ENCODE results near the gene TIMM10. TPM values are rescaled to one million over a fixed set of nuclear protein-coding genes. Genes with fewer than 3 reads are reported as not detected.

Gene TIMM10
- total RNA-seq, 1 donor from 2014 or later, result 76.9 TPM

GRCh38 chr11:57512646-57513451 lies 17.7 kb downstream of the TIMM10 start:
- DNase-seq (ENCODE audit: low spot score), result no peak
- no peak overlapping the region for H3K4me3 Mint-ChIP-seq (ENCODE audit: low read depth)
- no peak overlapping the region for H3K27ac Mint-ChIP-seq
- peaks cover 19% of the 10 kb centered on the region for H3K36me3 Mint-ChIP-seq (ENCODE audit: low read depth)
- no peaks in the 10 kb centered on the region for H3K27me3 Mint-ChIP-seq (ENCODE audit: low read depth)
- intact Hi-C loops (cut with micrococcal nuclease), result no loop called here
- H3K9me3 Mint-ChIP-seq, result no peaks in the 10 kb centered on the region
- peaks cover 31% of the 10 kb centered on the region for H3K4me1 Mint-ChIP-seq (ENCODE audit: low read depth)

- Mint-ChIP-seq H3K4me1 (ENCODE audit: low read depth) (peaks cover 31% of the 10 kb centered on the region), H3K36me3 (ENCODE audit: low read depth) (peaks cover 19% of the 10 kb centered on the region), H3K27me3 (ENCODE audit: low read depth) (no peaks in the 10 kb centered on the region), H3K9me3 (no peaks in the 10 kb centered on the region), H3K27ac (peak overlapping the region; percentile 21), H3K4me3 (ENCODE audit: low read depth) (no peak overlapping the region)
- intact Hi-C loops (cut with micrococcal nuclease), result no loop called here
- DNase-seq (ENCODE audit: low spot score), result no peak
Observed at GRCh38 chr11:57511741-57512430, 18.7 kb downstream of the TIMM10 start.

DNA sequence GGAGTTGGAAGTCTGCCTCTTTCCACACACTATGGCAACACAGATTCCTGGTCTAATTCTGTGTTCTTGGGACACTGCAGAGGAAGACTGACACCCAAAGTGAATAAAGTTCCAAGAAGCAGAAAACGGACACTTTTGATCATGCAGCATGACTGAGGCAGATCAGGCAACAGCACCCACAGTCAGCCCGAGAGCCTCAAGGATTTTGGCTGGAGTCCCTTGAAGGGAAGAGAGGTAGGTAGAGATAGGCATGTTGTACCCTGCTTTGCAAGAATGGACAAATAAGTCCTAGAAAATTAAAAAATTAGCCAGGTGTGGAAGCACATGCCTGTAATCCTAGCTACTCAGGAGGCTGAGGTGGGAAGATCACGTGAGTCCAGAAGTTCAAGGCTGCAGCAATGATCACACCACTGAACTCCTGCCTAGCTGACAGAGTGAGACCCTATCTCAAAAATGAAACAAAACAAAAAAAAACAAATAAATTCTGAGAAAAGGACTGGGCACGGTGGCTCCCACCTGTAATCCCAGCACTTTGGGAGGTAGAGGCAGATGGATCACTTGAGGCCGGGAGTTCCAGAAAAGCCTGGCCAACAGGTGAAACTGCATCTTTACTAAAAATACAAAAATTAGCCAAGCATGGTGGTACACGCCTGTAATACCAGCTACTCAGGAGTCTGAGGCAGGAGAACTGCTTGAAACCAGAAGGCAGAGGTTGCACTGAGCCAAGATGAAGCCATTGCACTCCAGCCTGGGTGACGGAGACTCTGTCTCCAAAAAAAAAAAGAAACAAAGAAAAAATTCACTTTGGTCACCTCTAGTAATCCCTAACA lies 22.0 kb downstream of the TIMM10 start:
- Mint-ChIP-seq H3K27me3 (ENCODE audit: low read depth) (no peaks in the 10 kb centered on the region), H3K9me3 (no peaks in the 10 kb centered on the region), H3K36me3 (ENCODE audit: low read depth) (peaks cover 19% of the 10 kb centered on the region), H3K27ac (no peak overlapping the region), H3K4me1 (ENCODE audit: low read depth) (peaks cover 23% of the 10 kb centered on the region), H3K4me3 (ENCODE audit: low read depth) (no peak overlapping the region)
- intact Hi-C loops (cut with micrococcal nuclease), result no loop called here
- no peak for DNase-seq (ENCODE audit: low spot score)

GRCh38 chr11:57506522-57506921 lies 24.0 kb downstream of the TIMM10 start:
- Mint-ChIP-seq H3K4me1 (ENCODE audit: low read depth) (peaks cover 8% of the 10 kb centered on the region), H3K9me3 (no peaks in the 10 kb centered on the region), H3K27ac (no peak overlapping the region), H3K36me3 (ENCODE audit: low read depth) (peaks cover 13% of the 10 kb centered on the region), H3K4me3 (ENCODE audit: low read depth) (no peak overlapping the region), H3K27me3 (ENCODE audit: low read depth) (no peaks in the 10 kb centered on the region)
- DNase-seq (ENCODE audit: low spot score), result no peak
- intact Hi-C loops (cut with micrococcal nuclease), result no loop called here

GRCh38 chr11:57504511-57504910 lies 26.0 kb downstream of the TIMM10 start:
- peaks cover 16% of the 10 kb centered on the region for H3K36me3 Mint-ChIP-seq (ENCODE audit: low read depth)
- H3K27me3 Mint-ChIP-seq (ENCODE audit: low read depth), result no peaks in the 10 kb centered on the region
- H3K9me3 Mint-ChIP-seq, result no peaks in the 10 kb centered on the region
- no peak overlapping the region for H3K4me3 Mint-ChIP-seq (ENCODE audit: low read depth)
- H3K27ac Mint-ChIP-seq, result no peak overlapping the region
- intact Hi-C loops (cut with micrococcal nuclease), result no loop called here
- peaks cover 3% of the 10 kb centered on the region for H3K4me1 Mint-ChIP-seq (ENCODE audit: low read depth)
- DNase-seq (ENCODE audit: low spot score), result no peak

DNA sequence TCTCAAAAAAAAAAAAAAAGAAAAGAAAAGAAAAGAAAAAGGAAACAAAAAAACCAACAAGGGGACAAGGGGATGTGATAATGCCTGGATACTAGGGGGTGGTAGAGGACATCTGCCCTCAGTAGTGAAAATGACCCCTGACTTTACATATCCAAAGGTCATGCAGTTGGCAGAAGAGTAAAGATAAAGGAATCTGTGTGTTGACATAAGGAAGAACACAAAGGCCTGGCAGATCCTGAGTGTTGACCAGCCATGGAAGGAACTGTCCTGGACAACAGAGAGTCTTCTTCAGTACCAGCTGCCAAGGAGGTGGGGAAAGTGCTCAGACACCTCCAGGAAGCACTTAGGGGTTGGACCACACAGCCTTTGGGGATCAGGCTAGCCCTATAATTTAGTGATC lies 27.7 kb downstream of the TIMM10 start:
- peaks cover 16% of the 10 kb centered on the region for H3K36me3 Mint-ChIP-seq (ENCODE audit: low read depth)
- H3K4me3 Mint-ChIP-seq (ENCODE audit: low read depth), result no peak overlapping the region
- DNase-seq (ENCODE audit: low spot score), result no peak
- intact Hi-C loops (cut with micrococcal nuclease), result no loop called here
- no peaks in the 10 kb centered on the region for H3K9me3 Mint-ChIP-seq
- no peak overlapping the region for H3K27ac Mint-ChIP-seq
- no peaks in the 10 kb centered on the region for H3K27me3 Mint-ChIP-seq (ENCODE audit: low read depth)
- H3K4me1 Mint-ChIP-seq (ENCODE audit: low read depth), result peaks cover 1% of the 10 kb centered on the region

- no peak overlapping the region for H3K4me3 Mint-ChIP-seq (ENCODE audit: low read depth)
- intact Hi-C loops (cut with micrococcal nuclease), result no loop called here
- no peaks in the 10 kb centered on the region for H3K9me3 Mint-ChIP-seq
- H3K4me1 Mint-ChIP-seq (ENCODE audit: low read depth), result no peaks in the 10 kb centered on the region
- no peaks in the 10 kb centered on the region for H3K27me3 Mint-ChIP-seq (ENCODE audit: low read depth)
- DNase-seq (ENCODE audit: low spot score), result no peak
- H3K36me3 Mint-ChIP-seq (ENCODE audit: low read depth), result peaks cover 17% of the 10 kb centered on the region
- H3K27ac Mint-ChIP-seq, result no peak overlapping the region
Observed at GRCh38 chr11:57502376-57502775, 28.2 kb downstream of the TIMM10 start.

- Mint-ChIP-seq H3K27me3 (ENCODE audit: low read depth) (no peaks in the 10 kb centered on the region), H3K9me3 (no peaks in the 10 kb centered on the region), H3K36me3 (ENCODE audit: low read depth) (peaks cover 19% of the 10 kb centered on the region), H3K4me1 (ENCODE audit: low read depth) (no peaks in the 10 kb centered on the region), H3K4me3 (ENCODE audit: low read depth) (no peak overlapping the region), H3K27ac (no peak overlapping the region)
- intact Hi-C loops (cut with micrococcal nuclease), result no loop called here
- DNase-seq (ENCODE audit: low spot score), result no peak
Observed at GRCh38 chr11:57501953-57502352, 28.6 kb downstream of the TIMM10 start.

GRCh38 chr11:57500926-57501325 lies 29.6 kb downstream of the TIMM10 start:
- no peak for DNase-seq (ENCODE audit: low spot score)
- intact Hi-C loops (cut with micrococcal nuclease), result no loop called here
- no peaks in the 10 kb centered on the region for H3K9me3 Mint-ChIP-seq

GRCh38 chr11:57500515-57500914 lies 30.0 kb downstream of the TIMM10 start:
- Mint-ChIP-seq H3K4me3 (ENCODE audit: low read depth) (no peak overlapping the region), H3K4me1 (ENCODE audit: low read depth) (no peaks in the 10 kb centered on the region), H3K36me3 (ENCODE audit: low read depth) (peaks cover 26% of the 10 kb centered on the region)

More at GRCh38 chr11:57500926-57501325, 29.6 kb downstream of the TIMM10 start:
- Mint-ChIP-seq H3K4me3 (ENCODE audit: low read depth) (no peak overlapping the region), H3K27ac (no peak overlapping the region), H3K27me3 (ENCODE audit: low read depth) (no peaks in the 10 kb centered on the region), H3K4me1 (ENCODE audit: low read depth) (no peaks in the 10 kb centered on the region), H3K36me3 (ENCODE audit: low read depth) (peaks cover 23% of the 10 kb centered on the region)

DNA sequence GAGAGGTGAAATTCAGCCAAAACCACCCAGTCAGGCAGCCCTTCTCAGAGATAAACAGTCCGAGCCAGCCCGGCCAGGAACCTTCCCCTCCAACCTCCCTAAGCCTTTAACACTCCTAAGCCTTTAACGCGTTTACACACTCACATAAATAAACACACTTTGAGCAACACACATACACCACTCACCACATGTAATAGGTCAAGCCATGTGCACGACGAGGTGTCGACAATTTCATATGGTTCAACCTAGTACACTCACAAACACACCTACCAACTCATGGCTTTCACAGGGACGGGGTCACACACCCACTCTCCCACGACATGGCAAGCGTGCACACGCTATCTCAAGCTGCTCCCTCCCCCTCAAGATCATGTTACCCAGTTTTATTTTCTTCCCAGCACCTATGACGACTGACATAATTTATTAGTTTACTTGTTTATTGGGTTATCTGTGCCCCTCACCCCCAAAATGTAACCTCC lies 30.5 kb downstream of the TIMM10 start:
- Mint-ChIP-seq H3K9me3 (no peaks in the 10 kb centered on the region), H3K4me3 (ENCODE audit: low read depth) (no peak overlapping the region), H3K27me3 (ENCODE audit: low read depth) (no peaks in the 10 kb centered on the region), H3K36me3 (ENCODE audit: low read depth) (peaks cover 26% of the 10 kb centered on the region), H3K4me1 (ENCODE audit: low read depth) (no peaks in the 10 kb centered on the region), H3K27ac (no peak overlapping the region)
- intact Hi-C loops (cut with micrococcal nuclease), result loop anchor here (1.0 kb wide), 1 partner anchor 14 kb away; no protein-coding TSS in a partner anchor
- no peak for DNase-seq (ENCODE audit: low spot score)

More at GRCh38 chr11:57500515-57500914, 30.0 kb downstream of the TIMM10 start:
- Mint-ChIP-seq H3K27me3 (ENCODE audit: low read depth) (no peaks in the 10 kb centered on the region), H3K27ac (no peak overlapping the region), H3K9me3 (no peaks in the 10 kb centered on the region)
- intact Hi-C loops (cut with micrococcal nuclease), result no loop called here
- no peak for DNase-seq (ENCODE audit: low spot score)

DNA sequence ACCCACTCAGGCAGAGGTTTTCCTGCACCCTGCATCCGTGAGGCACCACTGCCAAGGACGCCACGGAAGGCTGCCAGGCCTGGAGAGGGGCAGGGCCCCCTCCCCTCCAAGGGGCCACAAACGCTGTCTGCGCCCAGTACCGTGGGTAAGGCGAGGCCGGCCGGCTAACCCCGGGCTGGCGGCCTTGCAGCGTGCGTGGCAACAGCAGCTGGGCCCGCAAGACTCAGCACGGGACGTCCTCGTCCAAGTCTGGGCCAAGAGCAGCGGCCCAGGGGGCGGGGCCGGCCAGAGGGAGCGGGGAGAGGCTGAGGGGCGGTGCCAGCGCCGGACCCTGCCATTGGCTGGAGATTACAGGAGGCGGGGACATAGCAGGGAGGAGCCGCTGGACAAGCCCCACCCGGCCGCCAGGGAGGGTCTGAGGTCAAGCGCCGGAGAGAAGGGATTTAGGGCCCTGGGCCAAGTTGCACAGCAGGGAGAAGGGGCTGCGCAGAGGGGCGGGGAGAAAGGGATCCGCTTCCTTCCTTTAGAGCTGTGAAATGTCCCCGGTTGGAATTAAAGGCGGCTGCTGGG lies 31.1 kb downstream of the TIMM10 start:
- no peaks in the 10 kb centered on the region for H3K4me1 Mint-ChIP-seq (ENCODE audit: low read depth)
- no peak overlapping the region for H3K4me3 Mint-ChIP-seq (ENCODE audit: low read depth)
- DNase-seq (ENCODE audit: low spot score), result peak; percentile 26
- H3K27ac Mint-ChIP-seq, result no peak overlapping the region
- no peaks in the 10 kb centered on the region for H3K9me3 Mint-ChIP-seq
- no peaks in the 10 kb centered on the region for H3K27me3 Mint-ChIP-seq (ENCODE audit: low read depth)
- intact Hi-C loops (cut with micrococcal nuclease), result loop anchor here (1.0 kb wide), 1 partner anchor 15 kb away; no protein-coding TSS in a partner anchor
- peaks cover 27% of the 10 kb centered on the region for H3K36me3 Mint-ChIP-seq (ENCODE audit: low read depth)
